ENCODE data around the gene MAOB. TPM values are rescaled to one million over a fixed set of nuclear protein-coding genes. Genes with fewer than 3 reads are reported as not detected.

Gene MAOB
- total RNA-seq, 1 experiment from 2014 or later = 0.74 TPM

DNA sequence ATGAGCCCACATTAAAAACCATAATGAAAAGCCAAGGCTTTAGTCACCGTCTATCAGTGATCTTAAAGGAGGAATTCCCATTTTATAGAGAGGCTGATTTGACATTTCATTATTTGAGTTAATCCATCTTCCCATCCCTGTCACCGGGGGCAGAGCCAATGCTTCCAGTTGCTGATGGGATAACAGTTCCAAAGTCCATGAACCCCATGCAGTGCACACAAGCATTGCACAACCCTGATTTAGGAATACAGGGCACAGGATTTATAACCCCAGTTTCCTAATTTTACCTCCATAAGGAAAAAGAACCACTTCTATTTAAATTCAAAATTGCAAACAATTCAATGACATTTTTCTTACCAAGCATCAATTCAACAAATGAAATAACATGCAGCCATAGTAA is 36.5 kb downstream of the MAOB start:
- Mint-ChIP-seq H3K27me3 (ENCODE audit: low read depth) (no peaks in the 10 kb centered on the region), H3K4me1 (peaks cover 6% of the 10 kb centered on the region), H3K4me3 (no peak overlapping the region), H3K9me3 (no peaks in the 10 kb centered on the region), H3K27ac (no peak overlapping the region), H3K36me3 (no peaks in the 10 kb centered on the region)
- ATAC-seq (no peak), DNase-seq (ENCODE audit: low spot score) (no peak)
- TF ChIP-seq, protein P1, sequence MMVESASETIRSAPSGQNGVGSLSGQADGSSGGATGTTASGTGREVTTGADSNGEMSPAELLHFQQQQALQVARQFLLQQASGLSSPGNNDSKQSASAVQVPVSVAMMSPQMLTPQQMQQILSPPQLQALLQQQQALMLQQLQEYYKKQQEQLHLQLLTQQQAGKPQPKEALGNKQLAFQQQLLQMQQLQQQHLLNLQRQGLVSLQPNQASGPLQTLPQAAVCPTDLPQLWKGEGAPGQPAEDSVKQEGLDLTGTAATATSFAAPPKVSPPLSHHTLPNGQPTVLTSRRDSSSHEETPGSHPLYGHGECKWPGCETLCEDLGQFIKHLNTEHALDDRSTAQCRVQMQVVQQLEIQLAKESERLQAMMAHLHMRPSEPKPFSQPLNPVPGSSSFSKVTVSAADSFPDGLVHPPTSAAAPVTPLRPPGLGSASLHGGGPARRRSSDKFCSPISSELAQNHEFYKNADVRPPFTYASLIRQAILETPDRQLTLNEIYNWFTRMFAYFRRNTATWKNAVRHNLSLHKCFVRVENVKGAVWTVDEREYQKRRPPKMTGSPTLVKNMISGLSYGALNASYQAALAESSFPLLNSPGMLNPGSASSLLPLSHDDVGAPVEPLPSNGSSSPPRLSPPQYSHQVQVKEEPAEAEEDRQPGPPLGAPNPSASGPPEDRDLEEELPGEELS (CRISPR knock-in tag; IDR thresholded peaks at IDR 0.05) = no peak
- TF ChIP-seq, protein P2, sequence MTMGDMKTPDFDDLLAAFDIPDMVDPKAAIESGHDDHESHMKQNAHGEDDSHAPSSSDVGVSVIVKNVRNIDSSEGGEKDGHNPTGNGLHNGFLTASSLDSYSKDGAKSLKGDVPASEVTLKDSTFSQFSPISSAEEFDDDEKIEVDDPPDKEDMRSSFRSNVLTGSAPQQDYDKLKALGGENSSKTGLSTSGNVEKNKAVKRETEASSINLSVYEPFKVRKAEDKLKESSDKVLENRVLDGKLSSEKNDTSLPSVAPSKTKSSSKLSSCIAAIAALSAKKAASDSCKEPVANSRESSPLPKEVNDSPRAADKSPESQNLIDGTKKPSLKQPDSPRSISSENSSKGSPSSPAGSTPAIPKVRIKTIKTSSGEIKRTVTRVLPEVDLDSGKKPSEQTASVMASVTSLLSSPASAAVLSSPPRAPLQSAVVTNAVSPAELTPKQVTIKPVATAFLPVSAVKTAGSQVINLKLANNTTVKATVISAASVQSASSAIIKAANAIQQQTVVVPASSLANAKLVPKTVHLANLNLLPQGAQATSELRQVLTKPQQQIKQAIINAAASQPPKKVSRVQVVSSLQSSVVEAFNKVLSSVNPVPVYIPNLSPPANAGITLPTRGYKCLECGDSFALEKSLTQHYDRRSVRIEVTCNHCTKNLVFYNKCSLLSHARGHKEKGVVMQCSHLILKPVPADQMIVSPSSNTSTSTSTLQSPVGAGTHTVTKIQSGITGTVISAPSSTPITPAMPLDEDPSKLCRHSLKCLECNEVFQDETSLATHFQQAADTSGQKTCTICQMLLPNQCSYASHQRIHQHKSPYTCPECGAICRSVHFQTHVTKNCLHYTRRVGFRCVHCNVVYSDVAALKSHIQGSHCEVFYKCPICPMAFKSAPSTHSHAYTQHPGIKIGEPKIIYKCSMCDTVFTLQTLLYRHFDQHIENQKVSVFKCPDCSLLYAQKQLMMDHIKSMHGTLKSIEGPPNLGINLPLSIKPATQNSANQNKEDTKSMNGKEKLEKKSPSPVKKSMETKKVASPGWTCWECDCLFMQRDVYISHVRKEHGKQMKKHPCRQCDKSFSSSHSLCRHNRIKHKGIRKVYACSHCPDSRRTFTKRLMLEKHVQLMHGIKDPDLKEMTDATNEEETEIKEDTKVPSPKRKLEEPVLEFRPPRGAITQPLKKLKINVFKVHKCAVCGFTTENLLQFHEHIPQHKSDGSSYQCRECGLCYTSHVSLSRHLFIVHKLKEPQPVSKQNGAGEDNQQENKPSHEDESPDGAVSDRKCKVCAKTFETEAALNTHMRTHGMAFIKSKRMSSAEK (CRISPR knock-in tag; IDR thresholded peaks at IDR 0.05; ENCODE audit: borderline replicate concordance) = no peak
- TF ChIP-seq, protein P3, sequence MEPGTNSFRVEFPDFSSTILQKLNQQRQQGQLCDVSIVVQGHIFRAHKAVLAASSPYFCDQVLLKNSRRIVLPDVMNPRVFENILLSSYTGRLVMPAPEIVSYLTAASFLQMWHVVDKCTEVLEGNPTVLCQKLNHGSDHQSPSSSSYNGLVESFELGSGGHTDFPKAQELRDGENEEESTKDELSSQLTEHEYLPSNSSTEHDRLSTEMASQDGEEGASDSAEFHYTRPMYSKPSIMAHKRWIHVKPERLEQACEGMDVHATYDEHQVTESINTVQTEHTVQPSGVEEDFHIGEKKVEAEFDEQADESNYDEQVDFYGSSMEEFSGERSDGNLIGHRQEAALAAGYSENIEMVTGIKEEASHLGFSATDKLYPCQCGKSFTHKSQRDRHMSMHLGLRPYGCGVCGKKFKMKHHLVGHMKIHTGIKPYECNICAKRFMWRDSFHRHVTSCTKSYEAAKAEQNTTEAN (CRISPR knock-in tag; IDR thresholded peaks at IDR 0.05) = no peak
- TF ChIP-seq, protein P4, sequence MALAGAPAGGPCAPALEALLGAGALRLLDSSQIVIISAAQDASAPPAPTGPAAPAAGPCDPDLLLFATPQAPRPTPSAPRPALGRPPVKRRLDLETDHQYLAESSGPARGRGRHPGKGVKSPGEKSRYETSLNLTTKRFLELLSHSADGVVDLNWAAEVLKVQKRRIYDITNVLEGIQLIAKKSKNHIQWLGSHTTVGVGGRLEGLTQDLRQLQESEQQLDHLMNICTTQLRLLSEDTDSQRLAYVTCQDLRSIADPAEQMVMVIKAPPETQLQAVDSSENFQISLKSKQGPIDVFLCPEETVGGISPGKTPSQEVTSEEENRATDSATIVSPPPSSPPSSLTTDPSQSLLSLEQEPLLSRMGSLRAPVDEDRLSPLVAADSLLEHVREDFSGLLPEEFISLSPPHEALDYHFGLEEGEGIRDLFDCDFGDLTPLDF (CRISPR knock-in tag; IDR thresholded peaks at IDR 0.05) = no peak
- TF ChIP-seq, protein P5, sequence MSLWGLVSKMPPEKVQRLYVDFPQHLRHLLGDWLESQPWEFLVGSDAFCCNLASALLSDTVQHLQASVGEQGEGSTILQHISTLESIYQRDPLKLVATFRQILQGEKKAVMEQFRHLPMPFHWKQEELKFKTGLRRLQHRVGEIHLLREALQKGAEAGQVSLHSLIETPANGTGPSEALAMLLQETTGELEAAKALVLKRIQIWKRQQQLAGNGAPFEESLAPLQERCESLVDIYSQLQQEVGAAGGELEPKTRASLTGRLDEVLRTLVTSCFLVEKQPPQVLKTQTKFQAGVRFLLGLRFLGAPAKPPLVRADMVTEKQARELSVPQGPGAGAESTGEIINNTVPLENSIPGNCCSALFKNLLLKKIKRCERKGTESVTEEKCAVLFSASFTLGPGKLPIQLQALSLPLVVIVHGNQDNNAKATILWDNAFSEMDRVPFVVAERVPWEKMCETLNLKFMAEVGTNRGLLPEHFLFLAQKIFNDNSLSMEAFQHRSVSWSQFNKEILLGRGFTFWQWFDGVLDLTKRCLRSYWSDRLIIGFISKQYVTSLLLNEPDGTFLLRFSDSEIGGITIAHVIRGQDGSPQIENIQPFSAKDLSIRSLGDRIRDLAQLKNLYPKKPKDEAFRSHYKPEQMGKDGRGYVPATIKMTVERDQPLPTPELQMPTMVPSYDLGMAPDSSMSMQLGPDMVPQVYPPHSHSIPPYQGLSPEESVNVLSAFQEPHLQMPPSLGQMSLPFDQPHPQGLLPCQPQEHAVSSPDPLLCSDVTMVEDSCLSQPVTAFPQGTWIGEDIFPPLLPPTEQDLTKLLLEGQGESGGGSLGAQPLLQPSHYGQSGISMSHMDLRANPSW (CRISPR knock-in tag; conservative IDR thresholded peaks at IDR 0.05; ENCODE audit: low read depth) = no peak
- TF ChIP-seq, protein P6, sequence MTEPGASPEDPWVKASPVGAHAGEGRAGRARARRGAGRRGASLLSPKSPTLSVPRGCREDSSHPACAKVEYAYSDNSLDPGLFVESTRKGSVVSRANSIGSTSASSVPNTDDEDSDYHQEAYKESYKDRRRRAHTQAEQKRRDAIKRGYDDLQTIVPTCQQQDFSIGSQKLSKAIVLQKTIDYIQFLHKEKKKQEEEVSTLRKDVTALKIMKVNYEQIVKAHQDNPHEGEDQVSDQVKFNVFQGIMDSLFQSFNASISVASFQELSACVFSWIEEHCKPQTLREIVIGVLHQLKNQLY (CRISPR knock-in tag; IDR thresholded peaks at IDR 0.05) = no peak
- TF ChIP-seq CBFB (CRISPR knock-in tag; IDR thresholded peaks at IDR 0.05; ENCODE audit: low read depth) = no peak
- TF ChIP-seq ETV6 (CRISPR knock-in tag; IDR thresholded peaks at IDR 0.05) = no peak
- ChIA-PET POLR2A (no interaction called here), CTCF (no interaction called here)

DNA sequence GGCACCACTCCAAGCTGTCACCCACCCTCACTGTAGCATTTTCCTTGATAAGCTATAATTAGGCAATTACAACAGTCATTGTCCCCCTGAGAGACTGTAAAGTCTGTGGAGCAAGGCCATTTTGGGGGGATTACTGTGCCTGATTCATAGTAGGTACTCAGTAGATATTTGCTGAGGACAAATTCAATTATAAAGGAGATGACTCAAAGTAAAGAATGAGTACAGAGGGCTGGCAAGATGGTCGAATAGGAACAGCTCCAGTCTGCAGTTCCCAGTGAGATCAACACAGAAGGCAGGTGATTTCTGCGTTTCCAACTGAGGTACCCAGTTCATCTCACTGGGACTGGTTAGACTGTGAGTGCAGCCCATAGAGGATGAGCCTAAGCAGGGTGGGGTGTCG is 42.0 kb downstream of the MAOB start:
- H3K9me3 Mint-ChIP-seq = no peaks in the 10 kb centered on the region
- H3K27me3 Mint-ChIP-seq (ENCODE audit: low read depth) = no peaks in the 10 kb centered on the region
- no peak for ATAC-seq
- H3K4me1 Mint-ChIP-seq = no peaks in the 10 kb centered on the region
- ChIA-PET CTCF (no interaction called here), POLR2A (no interaction called here)
- no peak overlapping the region for H3K4me3 Mint-ChIP-seq
- H3K36me3 Mint-ChIP-seq = no peaks in the 10 kb centered on the region
- no peak for DNase-seq (ENCODE audit: low spot score)
- no peak overlapping the region for H3K27ac Mint-ChIP-seq
- TF ChIP-seq, protein P7, sequence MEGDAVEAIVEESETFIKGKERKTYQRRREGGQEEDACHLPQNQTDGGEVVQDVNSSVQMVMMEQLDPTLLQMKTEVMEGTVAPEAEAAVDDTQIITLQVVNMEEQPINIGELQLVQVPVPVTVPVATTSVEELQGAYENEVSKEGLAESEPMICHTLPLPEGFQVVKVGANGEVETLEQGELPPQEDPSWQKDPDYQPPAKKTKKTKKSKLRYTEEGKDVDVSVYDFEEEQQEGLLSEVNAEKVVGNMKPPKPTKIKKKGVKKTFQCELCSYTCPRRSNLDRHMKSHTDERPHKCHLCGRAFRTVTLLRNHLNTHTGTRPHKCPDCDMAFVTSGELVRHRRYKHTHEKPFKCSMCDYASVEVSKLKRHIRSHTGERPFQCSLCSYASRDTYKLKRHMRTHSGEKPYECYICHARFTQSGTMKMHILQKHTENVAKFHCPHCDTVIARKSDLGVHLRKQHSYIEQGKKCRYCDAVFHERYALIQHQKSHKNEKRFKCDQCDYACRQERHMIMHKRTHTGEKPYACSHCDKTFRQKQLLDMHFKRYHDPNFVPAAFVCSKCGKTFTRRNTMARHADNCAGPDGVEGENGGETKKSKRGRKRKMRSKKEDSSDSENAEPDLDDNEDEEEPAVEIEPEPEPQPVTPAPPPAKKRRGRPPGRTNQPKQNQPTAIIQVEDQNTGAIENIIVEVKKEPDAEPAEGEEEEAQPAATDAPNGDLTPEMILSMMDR (IDR thresholded peaks at IDR 0.05) = no peak
- TF ChIP-seq, protein P8, sequence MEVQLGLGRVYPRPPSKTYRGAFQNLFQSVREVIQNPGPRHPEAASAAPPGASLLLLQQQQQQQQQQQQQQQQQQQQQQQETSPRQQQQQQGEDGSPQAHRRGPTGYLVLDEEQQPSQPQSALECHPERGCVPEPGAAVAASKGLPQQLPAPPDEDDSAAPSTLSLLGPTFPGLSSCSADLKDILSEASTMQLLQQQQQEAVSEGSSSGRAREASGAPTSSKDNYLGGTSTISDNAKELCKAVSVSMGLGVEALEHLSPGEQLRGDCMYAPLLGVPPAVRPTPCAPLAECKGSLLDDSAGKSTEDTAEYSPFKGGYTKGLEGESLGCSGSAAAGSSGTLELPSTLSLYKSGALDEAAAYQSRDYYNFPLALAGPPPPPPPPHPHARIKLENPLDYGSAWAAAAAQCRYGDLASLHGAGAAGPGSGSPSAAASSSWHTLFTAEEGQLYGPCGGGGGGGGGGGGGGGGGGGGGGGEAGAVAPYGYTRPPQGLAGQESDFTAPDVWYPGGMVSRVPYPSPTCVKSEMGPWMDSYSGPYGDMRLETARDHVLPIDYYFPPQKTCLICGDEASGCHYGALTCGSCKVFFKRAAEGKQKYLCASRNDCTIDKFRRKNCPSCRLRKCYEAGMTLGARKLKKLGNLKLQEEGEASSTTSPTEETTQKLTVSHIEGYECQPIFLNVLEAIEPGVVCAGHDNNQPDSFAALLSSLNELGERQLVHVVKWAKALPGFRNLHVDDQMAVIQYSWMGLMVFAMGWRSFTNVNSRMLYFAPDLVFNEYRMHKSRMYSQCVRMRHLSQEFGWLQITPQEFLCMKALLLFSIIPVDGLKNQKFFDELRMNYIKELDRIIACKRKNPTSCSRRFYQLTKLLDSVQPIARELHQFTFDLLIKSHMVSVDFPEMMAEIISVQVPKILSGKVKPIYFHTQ (CRISPR knock-in tag; IDR thresholded peaks at IDR 0.05) = no peak
- TF ChIP-seq KAT7 (CRISPR knock-in tag; IDR thresholded peaks at IDR 0.05; ENCODE audit: borderline replicate concordance) = no peak
- TF ChIP-seq PRRX2 (CRISPR knock-in tag; IDR thresholded peaks at IDR 0.05) = no peak
- TF ChIP-seq ZNF263 (CRISPR knock-in tag; IDR thresholded peaks at IDR 0.05; ENCODE audit: low read depth) = no peak
- TF ChIP-seq RELA (CRISPR knock-in tag; IDR thresholded peaks at IDR 0.05; ENCODE audit: borderline replicate concordance) = no peak
- TF ChIP-seq, protein P9, sequence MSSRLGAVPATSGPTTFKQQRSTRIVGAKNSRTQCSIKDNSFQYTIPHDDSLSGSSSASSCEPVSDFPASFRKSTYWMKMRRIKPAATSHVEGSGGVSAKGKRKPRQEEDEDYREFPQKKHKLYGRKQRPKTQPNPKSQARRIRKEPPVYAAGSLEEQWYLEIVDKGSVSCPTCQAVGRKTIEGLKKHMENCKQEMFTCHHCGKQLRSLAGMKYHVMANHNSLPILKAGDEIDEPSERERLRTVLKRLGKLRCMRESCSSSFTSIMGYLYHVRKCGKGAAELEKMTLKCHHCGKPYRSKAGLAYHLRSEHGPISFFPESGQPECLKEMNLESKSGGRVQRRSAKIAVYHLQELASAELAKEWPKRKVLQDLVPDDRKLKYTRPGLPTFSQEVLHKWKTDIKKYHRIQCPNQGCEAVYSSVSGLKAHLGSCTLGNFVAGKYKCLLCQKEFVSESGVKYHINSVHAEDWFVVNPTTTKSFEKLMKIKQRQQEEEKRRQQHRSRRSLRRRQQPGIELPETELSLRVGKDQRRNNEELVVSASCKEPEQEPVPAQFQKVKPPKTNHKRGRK (CRISPR knock-in tag; IDR thresholded peaks at IDR 0.05; ENCODE audit: borderline replicate concordance) = no peak
- no peak for TF ChIP-seq NR2C2 (CRISPR knock-in tag; IDR thresholded peaks at IDR 0.05)
